Neural progenitor cell (in vitro differentiated cells): ENCODE measurements around the gene GSAP. TPM values are rescaled to one million over a fixed set of nuclear protein-coding genes. Genes with fewer than 3 reads are reported as not detected.
"Not testable (repeated sequence)": the region's sequence is repeated elsewhere in the genome, so short reads cannot be mapped to it uniquely, and the experiment has no call there.

ENCODE experiments used
- DNase-seq: peaks from one replicate; pipeline ENCODE4 v3.0.0-alpha.2; 2016; ENCODE audit warnings: low spot score
- H2AFZ ChIP-seq: fragments of 200-600 bp; sonication (generic); replicated peaks from 2 replicates; pipeline ENCODE4 v1.6.1; 2016; ENCODE audit warnings: antibody characterized with exemption
- H3F3A ChIP-seq: fragments of 200-600 bp; sonication (generic); 2 replicates; pipeline ENCODE4 v1.6.1; 2016; ENCODE audit warnings: antibody characterized with exemption, low read depth
- H3K27ac ChIP-seq: fragments of 200-600 bp; sonication (generic); 2 replicates; pipeline ENCODE4 v1.5.1; 2016; ENCODE audit warnings: mild to moderate bottlenecking
- H3K27me3 ChIP-seq: fragments of 200-600 bp; sonication (generic); 2 replicates; pipeline ENCODE4 v1.6.1; 2016; ENCODE audit warnings: mild to moderate bottlenecking, moderate library complexity
- H3K36me3 ChIP-seq: fragments of 200-600 bp; sonication (generic); 2 replicates; pipeline ENCODE4 v1.5.1; 2016
- H3K4me1 ChIP-seq: fragments of 200-600 bp; sonication (generic); 2 replicates; pipeline ENCODE4 v1.6.1; 2016; ENCODE audit warnings: mixed run types
- H3K4me2 ChIP-seq: fragments of 200-600 bp; sonication (generic); 2 replicates; pipeline ENCODE4 v1.6.1; 2016
- H3K4me3 ChIP-seq: fragments of 200-600 bp; sonication (generic); 2 replicates; pipeline ENCODE4 v1.5.1; 2016
- H3K79me2 ChIP-seq: fragments of 200-600 bp; sonication (generic); 2 replicates; pipeline ENCODE4 v1.6.1; 2016; ENCODE audit warnings: low read depth
- H3K9ac ChIP-seq: fragments of 200-600 bp; sonication (generic); 2 replicates; pipeline ENCODE4 v1.6.1; 2016
- H3K9me3 ChIP-seq: fragments of 200-600 bp; sonication (generic); 2 replicates; pipeline ENCODE4 v1.5.1; 2016; ENCODE audit warnings: low read depth
- H4K20me1 ChIP-seq: fragments of 200-600 bp; sonication (generic); 2 replicates; pipeline ENCODE4 v1.6.1; 2016; ENCODE audit warnings: low read depth
- H3K27ac Mint-ChIP-seq: 3 replicates; pipeline ENCODE4 v1.8.0; 2021; ENCODE audit warnings: mixed read lengths
- H3K27me3 Mint-ChIP-seq: 2 replicates; pipeline ENCODE4 v1.8.0; 2022; ENCODE audit warnings: low read depth, mild to moderate bottlenecking, inconsistent platforms, moderate library complexity, mixed read lengths; ENCODE audit not compliant: insufficient read depth
- H3K36me3 Mint-ChIP-seq: 3 replicates; pipeline ENCODE4 v1.8.0; 2021; ENCODE audit warnings: mixed read lengths
- H3K4me1 Mint-ChIP-seq: 3 replicates; pipeline ENCODE4 v1.8.0; 2021; ENCODE audit warnings: mixed read lengths
- H3K4me3 Mint-ChIP-seq: 3 replicates; pipeline ENCODE4 v1.8.0; 2021; ENCODE audit warnings: mild to moderate bottlenecking, moderate library complexity, mixed read lengths
- H3K9me3 Mint-ChIP-seq: 3 replicates; pipeline ENCODE4 v1.8.0; 2020; ENCODE audit warnings: mixed read lengths
- EZH2 ChIP-seq: fragments of 200-600 bp; sonication (generic); IDR thresholded peaks from 2 replicates; pipeline ENCODE4 v1.6.1; 2017; ENCODE audit warnings: antibody characterized with exemption, mild to moderate bottlenecking, moderate library complexity
- EZH2phosphoT487 ChIP-seq: fragments of 200-600 bp; sonication (generic); IDR thresholded peaks from 2 replicates; pipeline ENCODE4 v1.6.1; 2017; ENCODE audit warnings: antibody characterized with exemption
- total RNA-seq: library from RNA; depleted of rRNA; stranded (reverse); fragments of >200 nt; gene quantifications from 2 replicates; pipeline ENCODE4 v1.2.3, GENCODE V29; 2015; ENCODE audit warnings: low replicate concordance
- TF ChIP-seq, protein P1 (sequence below): fragments of 200-600 bp; sonication (generic); IDR thresholded peaks from 2 replicates; pipeline ENCODE4 v1.5.1; 2017; ENCODE audit warnings: antibody characterized with exemption, mild to moderate bottlenecking

The GSAP gene
- total RNA-seq, 1 donor from 2014 or later, result 2.6 TPM

DNA sequence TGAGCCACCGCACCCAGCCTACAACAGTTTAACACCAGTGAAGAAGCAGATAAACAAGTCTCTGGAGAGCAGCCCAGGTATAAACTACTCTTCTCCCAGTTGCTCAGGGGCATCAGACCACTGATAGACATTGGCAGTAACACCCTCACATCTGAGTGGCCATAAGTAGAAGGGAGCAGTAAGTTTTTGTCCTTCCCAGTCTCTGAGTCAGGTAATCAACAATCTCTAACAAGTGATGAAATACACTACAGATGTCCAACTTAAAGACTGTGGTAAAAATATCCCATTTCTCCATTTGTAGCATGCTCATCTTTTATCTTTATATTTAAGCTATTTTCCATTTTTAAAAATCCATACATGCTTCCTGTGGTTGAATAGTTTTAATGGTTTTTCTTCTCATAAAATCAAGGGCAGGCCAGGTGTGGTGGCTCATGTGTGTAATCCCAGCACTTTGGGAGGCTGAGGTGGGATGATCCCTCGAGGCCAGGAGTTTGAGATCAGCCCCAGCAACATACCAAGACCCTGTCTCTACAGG, 78.6 kb downstream of the GSAP start:
- Histone ChIP-seq H3K9me3 (no peaks in the 10 kb centered on the region), H4K20me1 (no peaks in the 10 kb centered on the region)
- TF ChIP-seq, protein P1, sequence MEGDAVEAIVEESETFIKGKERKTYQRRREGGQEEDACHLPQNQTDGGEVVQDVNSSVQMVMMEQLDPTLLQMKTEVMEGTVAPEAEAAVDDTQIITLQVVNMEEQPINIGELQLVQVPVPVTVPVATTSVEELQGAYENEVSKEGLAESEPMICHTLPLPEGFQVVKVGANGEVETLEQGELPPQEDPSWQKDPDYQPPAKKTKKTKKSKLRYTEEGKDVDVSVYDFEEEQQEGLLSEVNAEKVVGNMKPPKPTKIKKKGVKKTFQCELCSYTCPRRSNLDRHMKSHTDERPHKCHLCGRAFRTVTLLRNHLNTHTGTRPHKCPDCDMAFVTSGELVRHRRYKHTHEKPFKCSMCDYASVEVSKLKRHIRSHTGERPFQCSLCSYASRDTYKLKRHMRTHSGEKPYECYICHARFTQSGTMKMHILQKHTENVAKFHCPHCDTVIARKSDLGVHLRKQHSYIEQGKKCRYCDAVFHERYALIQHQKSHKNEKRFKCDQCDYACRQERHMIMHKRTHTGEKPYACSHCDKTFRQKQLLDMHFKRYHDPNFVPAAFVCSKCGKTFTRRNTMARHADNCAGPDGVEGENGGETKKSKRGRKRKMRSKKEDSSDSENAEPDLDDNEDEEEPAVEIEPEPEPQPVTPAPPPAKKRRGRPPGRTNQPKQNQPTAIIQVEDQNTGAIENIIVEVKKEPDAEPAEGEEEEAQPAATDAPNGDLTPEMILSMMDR, result no peak
- TF ChIP-seq EZH2 (no peak), EZH2phosphoT487 (no peak)

GRCh38 chr7:77335581-77335980, 80.6 kb downstream of the GSAP start:
- no peak for DNase-seq
- TF ChIP-seq EZH2, result no peak
- TF ChIP-seq, protein P1, result no peak
- TF ChIP-seq EZH2phosphoT487, result no peak
- Histone ChIP-seq H3K27ac (no peak overlapping the region), H3K36me3 (no peaks in the 10 kb centered on the region), H3K27me3 (no peaks in the 10 kb centered on the region), H3K9me3 (no peaks in the 10 kb centered on the region), H3K79me2 (no peaks in the 10 kb centered on the region), H2AFZ (no peak overlapping the region), H3K4me2 (no peak overlapping the region), H4K20me1 (no peaks in the 10 kb centered on the region), H3K4me3 (no peak overlapping the region), H3K9ac (no peak overlapping the region), H3F3A (no peaks in the 10 kb centered on the region), H3K4me1 (no peaks in the 10 kb centered on the region)
- H3K27me3 Mint-ChIP-seq, result peaks cover 2% of the 10 kb centered on the region
- H3K4me1 Mint-ChIP-seq, result peaks cover 6% of the 10 kb centered on the region
- H3K4me3 Mint-ChIP-seq, result no peak overlapping the region
- H3K36me3 Mint-ChIP-seq, result no peaks in the 10 kb centered on the region
- H3K9me3 Mint-ChIP-seq, result peaks cover 3% of the 10 kb centered on the region
- H3K27ac Mint-ChIP-seq, result no peak overlapping the region

More for the DNA sequence above, 78.6 kb downstream of the GSAP start:
- H3K79me2 ChIP-seq, result no peaks in the 10 kb centered on the region
- H3K36me3 ChIP-seq, result no peaks in the 10 kb centered on the region
- H3K4me2 ChIP-seq, result no peak overlapping the region
- Mint-ChIP-seq H3K36me3 (no peaks in the 10 kb centered on the region), H3K9me3 (peaks cover 3% of the 10 kb centered on the region), H3K4me1 (no peaks in the 10 kb centered on the region), H3K27me3 (peaks cover 2% of the 10 kb centered on the region), H3K27ac (no peak overlapping the region), H3K4me3 (no peak overlapping the region)
- H3K27ac ChIP-seq, result no peak overlapping the region
- no peak overlapping the region for H2AFZ ChIP-seq
- no peaks in the 10 kb centered on the region for H3K27me3 ChIP-seq
- no peak for DNase-seq
- H3K4me3 ChIP-seq, result no peak overlapping the region
- no peak overlapping the region for H3K9ac ChIP-seq
- H3K4me1 ChIP-seq, result no peaks in the 10 kb centered on the region
- no peaks in the 10 kb centered on the region for H3F3A ChIP-seq

- H3K36me3 Mint-ChIP-seq, H3K9me3 ChIP-seq, H3K27me3 Mint-ChIP-seq, H3K9ac ChIP-seq, H3K27ac ChIP-seq, H2AFZ ChIP-seq, H3F3A ChIP-seq, H3K9me3 Mint-ChIP-seq, DNase-seq, H3K27ac Mint-ChIP-seq, H3K4me1 Mint-ChIP-seq, H3K4me3 ChIP-seq, H3K4me2 ChIP-seq, H3K4me3 Mint-ChIP-seq, H3K27me3 ChIP-seq, H3K4me1 ChIP-seq, H3K79me2 ChIP-seq, H4K20me1 ChIP-seq, H3K36me3 ChIP-seq: not testable (repeated sequence)
Measured at GRCh38 chr7:77334039-77334438, 82.1 kb downstream of the GSAP start.

DNA sequence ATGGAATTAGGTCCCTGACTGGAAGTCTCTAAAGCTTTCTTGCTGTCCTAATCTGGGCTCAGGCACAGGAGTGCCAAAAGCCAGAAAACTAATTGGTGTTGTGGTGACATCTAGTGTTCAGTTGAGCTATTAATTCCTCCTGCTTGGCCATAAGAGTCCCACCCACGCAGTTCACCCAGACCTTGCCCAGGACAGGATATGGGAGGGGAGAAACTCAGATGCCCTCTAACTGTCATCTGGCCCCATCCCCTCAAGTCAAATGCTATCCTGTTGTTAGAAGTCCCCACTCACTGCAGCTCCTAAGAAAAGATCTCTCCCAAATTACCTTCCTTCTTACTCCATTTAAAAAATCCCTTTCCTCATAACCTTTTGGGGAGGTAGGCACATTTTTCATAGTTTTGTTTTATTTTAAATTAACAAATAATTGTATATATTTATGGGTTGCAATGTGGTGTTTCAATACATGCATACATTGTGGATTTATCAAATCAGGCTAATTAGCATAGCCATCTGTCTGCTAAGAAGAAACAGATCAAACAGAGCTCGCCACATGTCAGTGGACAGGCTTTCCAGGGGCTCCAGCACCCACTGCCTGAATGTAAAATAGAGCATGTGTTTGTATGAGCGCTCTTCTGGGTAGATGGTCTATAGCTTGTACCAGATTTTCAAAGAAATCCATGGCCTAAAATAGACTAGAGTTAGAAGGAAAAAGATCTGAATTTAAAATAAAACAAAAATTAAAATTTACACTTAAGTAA, 84.0 kb downstream of the GSAP start:
- Mint-ChIP-seq H3K27me3 (peaks cover 2% of the 10 kb centered on the region), H3K4me3 (no peak overlapping the region), H3K27ac (no peak overlapping the region), H3K9me3 (no peaks in the 10 kb centered on the region), H3K4me1 (peaks cover 6% of the 10 kb centered on the region), H3K36me3 (no peaks in the 10 kb centered on the region)
- Histone ChIP-seq H3K4me1 (no peaks in the 10 kb centered on the region), H3K4me2 (no peak overlapping the region), H4K20me1 (no peaks in the 10 kb centered on the region), H3K27ac (no peak overlapping the region), H3K9ac (no peak overlapping the region), H3F3A (no peaks in the 10 kb centered on the region), H2AFZ (no peak overlapping the region), H3K36me3 (no peaks in the 10 kb centered on the region), H3K27me3 (no peaks in the 10 kb centered on the region), H3K4me3 (no peak overlapping the region), H3K79me2 (no peaks in the 10 kb centered on the region), H3K9me3 (no peaks in the 10 kb centered on the region)
- peak; percentile 84 for DNase-seq
- TF ChIP-seq, protein P1, result peak; percentile 71
- TF ChIP-seq EZH2 (no peak), EZH2phosphoT487 (no peak)
